GM11168 (cell line): ENCODE measurements around the gene CHSY3.

Experiments used
- in situ Hi-C: fragments of 300-500 bp; cut with MboI; formaldehyde crosslinking; loops from one replicate; pipeline ENCODE4 v1.12.0; 2022; ENCODE audit warnings: low sequenced_read_pairs; ENCODE audit not compliant: unreplicated experiment

Gene CHSY3

DNA sequence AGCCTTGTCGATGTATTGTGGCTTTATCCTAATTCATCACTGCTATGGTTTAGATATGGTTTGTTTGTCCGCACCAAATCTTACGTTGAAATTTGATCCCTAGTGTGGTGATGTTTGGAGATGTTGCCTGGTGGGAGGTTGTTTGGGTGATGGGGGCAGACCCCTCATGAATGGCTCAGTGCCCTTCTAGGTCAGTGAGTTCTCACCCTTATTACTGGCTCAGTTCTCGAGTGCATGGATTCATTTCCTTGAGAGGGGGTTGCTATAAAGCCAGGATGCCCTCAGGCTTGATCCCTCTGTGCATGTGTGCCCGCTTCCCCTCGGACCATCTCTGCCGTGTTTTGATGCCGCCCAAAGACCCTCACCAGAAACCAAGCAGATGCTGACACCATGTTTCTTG, 114.4 kb downstream of the CHSY3 start:
- in situ Hi-C loops: no loop called here

DNA sequence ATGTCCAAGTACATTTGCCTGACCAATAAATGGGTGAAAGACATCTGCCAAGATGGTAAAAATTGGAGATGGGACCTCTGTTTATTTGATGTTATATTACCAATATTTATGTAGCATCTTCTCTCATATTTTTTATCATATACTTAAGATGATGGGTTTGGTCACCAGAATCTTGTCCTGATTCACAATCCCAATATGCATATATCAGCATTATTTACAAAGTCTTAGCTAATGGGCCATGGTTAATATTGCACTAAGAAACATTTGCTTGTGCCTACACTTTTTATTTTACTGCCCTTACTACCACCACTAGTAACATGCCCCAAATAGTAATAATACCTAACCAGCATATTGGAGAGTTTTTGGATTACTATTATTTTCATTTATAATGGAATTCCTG, 116.7 kb downstream of the CHSY3 start:
- in situ Hi-C loops: no loop called here

DNA sequence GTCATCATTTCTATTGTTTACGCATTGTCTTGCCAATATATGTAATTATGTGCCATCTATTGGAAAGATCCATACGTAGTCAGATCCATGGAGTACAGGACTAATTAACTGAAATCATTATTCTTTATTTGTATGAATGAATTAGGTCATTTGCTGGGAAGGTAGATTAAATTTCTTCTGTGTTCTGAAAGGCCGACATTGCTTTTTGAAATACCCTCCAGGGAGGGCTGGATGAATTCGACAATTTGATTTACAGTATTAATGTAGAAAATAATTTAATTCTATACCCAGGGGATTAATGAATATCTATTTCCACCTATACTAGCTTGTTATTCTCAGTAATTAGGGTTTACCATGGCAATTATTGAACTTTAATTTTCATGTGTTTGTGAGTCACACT, 117.6 kb downstream of the CHSY3 start:
- in situ Hi-C loops: no loop called here

DNA sequence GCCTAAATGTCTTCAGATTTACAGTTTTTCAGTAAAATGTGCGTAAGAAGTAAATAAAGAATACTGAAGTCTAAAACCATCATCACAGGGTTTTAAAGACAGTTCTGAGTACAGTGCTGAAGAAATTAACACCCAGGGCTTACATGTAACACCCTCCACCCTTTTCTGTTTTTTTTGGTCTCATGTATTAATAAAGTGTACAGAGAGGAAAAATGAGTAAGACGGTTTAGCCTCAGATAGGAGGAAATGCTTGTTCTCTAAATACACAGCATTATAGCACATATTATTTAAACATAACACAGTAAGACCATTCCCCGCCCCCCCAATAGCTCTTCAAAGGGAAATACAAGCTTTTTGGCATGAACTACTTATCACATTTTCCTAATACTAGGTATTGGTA, 119.3 kb downstream of the CHSY3 start:
- in situ Hi-C loops: no loop called here

DNA sequence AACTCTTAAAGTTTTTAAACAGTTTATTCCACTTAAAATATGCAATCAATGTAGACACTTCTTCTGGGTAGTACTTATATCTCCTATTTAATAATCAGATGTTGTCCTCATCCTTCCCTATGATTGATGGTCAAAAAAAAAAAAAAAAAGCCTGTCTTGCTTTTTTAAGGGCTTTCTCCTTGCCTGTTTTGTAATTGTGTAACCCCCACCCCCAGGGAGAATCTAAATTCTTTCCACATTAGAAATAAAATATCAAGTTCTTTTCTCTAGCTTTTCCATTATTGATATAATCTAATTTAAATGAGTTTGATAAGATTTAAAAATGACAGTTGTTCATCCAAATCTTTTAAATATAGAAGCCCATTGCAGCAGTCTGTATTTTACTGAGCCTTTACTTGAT, 119.7 kb downstream of the CHSY3 start:
- in situ Hi-C loops: no loop called here

DNA sequence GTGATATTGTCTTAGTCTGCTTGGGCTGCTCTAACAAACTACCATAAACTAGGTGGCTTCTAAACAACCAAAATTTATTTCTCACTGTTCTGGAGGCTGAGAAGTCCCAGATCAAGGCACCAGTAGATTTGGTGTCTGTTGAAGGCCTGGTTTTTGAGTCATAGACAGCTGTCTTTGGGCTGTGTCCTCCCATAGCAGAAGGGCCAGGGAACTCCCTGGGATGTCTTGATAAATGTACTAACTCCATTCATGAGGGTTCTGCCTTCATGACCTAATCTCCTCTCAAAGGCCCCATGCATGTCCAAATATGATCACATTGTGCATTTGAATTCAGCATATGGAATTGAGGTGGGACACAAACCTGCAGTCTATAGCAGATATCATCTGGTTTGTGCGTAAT, 121.2 kb downstream of the CHSY3 start:
- in situ Hi-C loops: no loop called here

DNA sequence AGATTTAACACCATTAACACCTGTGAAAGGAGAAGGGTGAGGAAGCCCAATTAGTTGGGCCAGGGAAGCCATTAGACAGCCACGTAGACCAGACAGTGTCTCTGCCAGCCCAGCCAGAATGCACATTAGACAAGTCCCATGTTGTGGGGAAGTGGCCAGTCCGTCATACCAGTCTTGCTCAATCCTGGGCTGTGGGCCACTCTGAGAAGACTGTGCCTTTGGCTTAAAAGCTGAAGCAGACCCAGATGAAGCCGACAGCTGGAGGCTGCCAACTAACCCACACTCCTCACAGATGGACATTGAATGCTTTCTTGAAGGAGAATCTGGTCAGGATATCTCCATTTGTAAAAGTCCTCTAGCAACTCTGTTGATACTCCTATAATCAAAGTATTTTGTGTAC, 128.5 kb downstream of the CHSY3 start:
- in situ Hi-C loops: no loop called here

DNA sequence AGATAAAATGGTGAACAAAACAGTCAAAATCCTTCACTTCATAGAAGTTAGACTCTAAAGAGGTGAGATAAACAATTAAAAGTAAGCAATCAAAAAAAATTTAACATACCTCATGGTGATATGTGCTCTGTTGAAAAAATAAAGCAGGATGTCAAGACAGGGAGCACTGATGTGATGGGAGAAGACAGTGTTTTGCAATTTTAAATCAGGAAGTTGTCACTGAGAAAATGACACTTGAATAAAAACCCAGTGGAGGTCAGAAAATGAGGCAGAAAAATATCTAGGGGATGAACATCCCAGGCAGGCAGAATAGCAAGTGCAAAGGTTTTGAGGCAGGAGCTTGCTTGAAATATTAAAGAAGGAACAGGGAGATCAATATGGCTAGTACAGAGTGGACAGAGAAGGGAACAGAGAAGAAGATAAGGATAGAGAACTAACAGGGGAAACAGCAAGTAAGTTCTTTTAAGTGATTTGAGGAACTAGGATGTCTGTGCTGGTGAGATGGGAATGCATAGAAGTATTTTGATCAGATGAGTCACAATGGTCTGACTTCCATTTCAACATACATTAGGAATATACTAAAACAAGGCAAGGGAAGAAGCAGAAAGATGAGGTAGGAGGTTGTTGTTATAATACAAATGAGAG, 130.4 kb downstream of the CHSY3 start:
- in situ Hi-C loops: no loop called here

DNA sequence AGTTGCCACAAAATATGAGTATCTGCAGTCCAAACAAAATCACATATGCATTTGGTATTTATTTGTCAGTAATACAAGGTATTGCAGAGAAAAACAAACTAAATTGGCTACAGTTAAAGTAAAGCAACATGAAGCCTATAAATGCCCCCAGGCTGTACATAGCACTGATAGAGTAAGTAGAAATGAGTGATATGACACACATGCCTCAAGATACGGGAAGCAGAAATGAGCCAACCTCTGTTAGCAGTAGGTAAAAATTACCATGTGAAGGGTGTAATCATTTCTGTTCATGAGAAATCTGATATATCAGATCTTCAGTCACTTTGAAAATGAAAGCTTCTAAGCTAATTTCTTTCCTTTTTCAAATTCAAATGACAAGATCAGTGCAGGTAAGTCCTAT, 131.1 kb downstream of the CHSY3 start:
- in situ Hi-C loops: no loop called here

DNA sequence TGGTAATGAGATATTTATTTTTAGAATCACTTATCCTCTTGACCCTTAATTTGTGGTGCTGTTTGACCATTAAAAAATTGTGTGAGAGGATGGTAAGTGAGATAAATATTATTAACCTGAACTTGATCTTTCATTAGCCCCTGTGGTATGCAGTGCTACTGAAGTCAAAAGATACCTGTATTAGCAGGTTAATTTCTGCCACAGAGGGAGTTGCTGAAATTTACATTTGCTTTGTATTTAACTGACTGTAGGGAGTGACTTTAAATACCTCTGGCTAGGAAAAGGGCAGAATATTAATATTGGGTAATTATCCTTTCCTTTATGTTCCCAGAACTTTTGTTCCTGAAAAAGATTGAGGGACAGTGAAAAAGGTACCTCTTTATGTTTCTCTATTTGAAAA, 133.6 kb downstream of the CHSY3 start:
- in situ Hi-C loops: no loop called here

DNA sequence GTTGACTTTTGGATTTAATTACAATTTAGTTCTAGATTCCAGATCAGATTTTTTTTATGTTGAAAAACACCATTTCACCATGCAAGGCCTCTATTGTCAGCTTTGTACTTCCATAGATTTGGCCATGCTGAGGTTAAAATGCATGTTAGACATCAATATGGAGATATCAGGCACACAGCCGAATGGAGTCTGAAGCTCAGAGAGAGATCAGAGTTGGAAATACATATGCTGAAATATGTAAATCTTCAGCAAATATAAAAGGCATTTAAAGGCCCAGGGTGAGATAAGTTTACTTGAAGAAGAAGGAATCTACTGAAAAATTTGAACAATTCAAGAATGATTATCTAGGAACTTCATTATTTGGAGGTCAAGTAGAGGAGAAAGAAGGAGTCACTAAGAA, 139.6 kb downstream of the CHSY3 start:
- in situ Hi-C loops: no loop called here

DNA sequence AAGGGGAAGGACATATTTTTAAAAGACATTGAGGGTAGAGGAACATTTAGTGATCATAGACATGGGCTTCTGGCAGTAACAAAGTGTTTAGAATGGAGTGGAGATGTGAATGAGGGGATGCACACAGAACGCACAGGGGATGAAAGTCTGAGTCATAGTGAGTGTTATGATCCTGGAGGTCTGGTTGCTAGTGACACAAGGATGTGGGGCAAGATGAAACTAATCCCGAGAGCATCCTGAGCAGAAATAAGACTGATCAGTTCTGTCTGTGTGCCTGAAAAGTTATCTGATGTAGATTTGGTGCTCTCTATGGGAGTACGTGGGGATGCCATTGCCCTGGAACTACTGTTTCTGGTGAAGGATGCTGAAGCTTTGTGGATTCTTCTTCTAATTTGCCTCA, 141.1 kb downstream of the CHSY3 start:
- in situ Hi-C loops: no loop called here

DNA sequence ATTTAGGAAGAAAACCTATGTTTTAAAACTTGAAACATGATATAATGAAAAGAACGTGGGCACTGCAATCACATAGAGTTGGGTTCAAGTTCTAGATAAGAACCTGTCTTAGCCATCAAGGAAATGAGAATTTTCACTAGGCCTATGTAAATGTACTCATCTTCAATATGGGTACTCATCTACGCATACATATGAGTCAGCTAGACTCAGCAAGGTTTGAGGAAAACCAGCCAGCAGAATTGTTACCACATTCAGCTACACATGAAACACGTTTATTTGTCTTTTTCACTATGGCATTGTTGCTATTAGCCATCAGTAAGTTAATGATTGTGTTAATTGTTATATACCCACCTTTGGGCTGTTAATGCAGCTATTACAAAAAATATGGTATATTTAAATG, 146.3 kb downstream of the CHSY3 start:
- in situ Hi-C loops: no loop called here

DNA sequence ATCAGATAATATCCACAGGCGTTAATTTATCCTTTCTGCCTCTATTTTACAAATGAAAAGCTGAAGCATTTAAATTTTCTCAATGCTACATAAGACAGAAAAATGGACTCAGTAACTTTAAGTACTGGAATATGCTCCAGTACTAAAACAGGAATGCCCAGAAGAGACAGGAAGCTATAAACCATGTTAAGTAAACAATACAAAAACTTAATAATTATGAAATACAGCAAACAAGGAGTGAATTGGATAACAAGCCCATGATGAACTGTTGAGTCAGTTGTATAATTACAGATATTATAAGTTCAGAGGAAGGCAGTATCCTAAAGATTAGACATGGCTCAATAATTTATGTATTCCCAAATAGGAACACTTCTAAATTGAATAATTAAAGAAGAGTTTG, 148.5 kb downstream of the CHSY3 start:
- in situ Hi-C loops: no loop called here

DNA sequence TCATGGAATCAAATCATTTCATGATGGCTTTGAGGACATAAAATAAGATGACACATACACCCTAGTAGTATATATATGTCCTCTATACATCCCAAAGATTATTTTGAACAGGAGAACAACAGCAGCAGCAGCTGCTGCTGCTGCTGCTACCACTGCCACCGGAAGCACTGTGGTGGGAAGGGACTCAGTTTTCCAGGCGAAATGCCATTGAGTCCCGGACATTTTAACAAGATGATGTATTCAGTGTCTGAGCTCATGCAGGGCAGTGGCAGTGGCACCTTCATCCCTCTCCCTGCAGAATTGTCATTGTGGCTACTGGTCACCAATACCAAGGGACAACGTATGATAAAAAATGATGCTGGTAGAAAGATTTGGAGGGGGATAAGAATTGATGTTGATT, 151.3 kb downstream of the CHSY3 start:
- in situ Hi-C loops: no loop called here

DNA sequence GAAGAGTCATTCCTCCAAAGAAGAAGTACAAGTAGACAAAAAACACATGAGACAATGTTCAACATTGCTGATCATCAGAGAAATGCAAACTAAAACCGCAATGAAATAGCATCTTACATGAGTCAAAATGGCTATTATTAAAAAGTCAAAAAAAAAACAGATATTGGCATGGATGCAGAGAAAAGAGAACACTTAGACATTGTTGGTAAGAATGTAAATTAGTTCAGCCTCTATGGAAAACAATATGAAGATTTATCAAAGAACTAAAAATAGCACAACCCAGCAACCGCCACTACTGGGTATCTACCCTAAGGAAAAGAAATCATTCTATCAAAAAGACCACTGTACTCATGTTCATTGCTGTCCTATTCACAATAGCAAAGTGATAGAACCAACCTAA, 157.5 kb downstream of the CHSY3 start:
- in situ Hi-C loops: no loop called here

DNA sequence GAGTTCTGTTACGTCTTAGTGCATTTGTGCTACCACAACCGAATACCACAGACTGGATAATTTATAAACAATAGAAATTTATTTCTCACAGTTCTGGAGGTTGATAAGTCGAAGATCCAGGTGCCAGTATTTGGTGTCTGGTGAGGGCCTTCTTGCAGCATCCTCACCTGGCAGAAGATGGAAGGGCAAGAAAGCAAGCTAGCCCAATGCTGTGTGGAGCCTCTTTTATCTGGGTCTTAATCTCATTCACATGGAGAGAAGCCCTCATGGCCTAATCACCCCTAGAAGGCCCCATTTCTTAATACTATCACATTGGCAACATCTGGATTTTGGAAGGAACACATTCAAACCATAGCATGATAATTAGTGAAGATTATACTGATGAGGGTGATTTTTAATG, 159.3 kb downstream of the CHSY3 start:
- in situ Hi-C loops: no loop called here

DNA sequence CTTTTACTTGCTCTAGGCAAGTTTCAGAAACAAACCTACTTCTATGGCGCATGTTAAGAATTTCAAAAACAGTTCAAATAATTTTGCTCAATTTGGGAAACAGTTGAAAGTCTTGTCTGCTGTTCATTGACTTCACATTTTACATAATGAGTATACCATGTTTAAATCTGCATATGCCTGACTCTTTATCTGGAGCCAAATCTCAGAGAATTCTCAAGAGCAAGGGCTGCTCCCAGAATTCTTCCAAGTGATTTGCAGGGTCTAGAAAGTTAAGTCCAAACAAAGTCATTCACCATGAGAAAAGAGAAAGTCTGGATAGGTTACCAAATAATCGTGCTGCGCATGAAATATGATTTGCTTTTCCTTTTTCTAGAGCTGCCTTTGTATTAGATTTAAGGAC, 160.2 kb downstream of the CHSY3 start:
- in situ Hi-C loops: no loop called here

DNA sequence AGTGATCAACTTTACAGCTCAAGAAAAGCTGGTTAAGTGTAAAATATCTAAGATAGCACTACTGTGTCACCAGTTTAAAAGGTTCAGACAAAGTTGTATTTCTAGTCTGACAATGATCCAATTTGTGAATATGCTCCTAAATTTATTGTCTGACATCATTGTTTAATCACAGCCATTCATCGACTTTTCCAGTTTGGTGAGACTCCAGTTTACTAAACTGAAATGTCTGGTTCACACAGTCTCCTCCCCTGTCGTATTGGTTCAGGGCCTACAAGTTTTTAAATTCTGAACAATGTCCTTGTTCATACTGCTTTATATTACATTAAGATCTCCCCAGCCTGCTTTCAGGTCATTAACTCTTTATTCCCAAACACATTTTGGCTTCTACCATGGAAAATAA, 161.4 kb downstream of the CHSY3 start:
- in situ Hi-C loops: no loop called here

DNA sequence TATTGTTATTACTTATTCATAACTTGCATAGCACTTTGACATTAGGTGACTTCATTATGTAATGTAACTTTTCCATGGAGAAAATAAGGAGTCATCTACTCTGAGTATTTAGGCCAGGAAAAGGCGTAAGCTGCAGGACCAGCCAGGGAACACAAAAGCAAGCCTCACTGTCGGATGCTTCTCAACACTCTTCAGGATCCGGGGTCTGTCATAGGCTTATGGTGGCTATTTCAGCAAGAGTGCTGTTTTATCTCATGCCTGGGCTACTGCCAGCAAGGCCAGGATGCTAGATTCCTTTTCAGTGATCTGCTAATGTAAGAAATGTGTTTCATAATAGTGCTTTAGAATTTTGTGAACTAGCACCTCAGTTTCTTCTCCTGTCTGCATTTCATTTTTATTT, 162.4 kb downstream of the CHSY3 start:
- in situ Hi-C loops: no loop called here

DNA sequence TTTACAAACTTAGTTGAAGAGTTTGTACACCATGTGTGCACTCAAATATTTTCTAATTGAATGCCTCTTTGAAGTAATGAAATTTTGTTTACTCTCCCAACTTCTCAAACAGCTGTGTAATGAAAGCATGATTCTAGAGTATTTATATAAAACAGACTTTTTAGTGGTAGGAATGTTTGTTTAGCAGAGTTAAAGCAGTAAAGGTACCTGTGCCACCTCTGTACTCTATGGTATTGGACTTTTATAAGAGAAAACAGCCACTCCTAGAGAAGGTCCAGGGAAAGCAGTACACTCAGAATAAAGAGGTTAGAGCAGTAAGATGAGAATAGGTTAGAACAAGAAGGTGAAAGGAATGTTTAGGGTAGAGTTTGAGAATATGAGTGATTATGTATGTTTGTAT, 163.1 kb downstream of the CHSY3 start:
- in situ Hi-C loops: no loop called here

DNA sequence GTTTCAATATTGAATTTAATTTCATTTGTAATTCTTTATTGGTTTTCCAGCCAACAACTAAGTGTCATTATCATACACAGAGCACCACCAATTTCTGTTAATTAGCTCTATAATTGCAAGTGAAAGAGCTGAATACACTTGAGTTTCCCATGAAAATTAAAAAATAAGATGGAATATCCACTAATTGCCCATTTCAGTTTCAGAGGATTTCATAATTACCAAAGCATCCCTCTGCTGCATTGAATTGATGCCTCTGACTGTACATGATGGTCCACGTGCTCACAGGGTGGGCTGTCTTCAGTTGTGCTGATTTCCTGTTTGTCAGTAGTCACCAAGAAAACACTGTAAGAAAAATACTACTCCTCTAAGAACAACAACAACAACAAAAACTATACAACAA, 163.8 kb downstream of the CHSY3 start:
- in situ Hi-C loops: no loop called here

DNA sequence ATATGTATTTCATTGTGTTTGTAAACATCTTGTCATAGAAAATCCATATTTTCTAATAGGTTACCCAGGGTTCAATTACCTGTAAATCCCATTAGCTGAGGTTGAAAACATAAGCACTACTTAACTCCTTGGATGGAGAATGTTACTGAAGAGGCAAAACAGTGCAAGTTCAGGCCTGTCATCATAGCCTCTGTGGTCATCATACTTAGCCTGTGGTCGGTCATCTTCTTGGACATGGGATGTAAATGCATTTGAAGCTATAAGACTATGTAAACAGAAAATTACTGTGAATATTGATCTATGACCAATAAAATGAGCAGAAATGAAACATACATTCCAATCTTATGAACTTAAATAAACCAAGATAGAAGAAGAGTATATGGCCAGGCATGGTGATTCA, 164.7 kb downstream of the CHSY3 start:
- in situ Hi-C loops: no loop called here
